Nephron (organoid): ENCODE measurements around the gene BAHCC1.

ENCODE experiments used
- H3K27ac Mint-ChIP-seq, 3 experiments: 2 replicates each; pipeline ENCODE4 v1.8.0; 2020; ENCODE audit warnings: mixed read lengths in 3 of 3, mild to moderate bottlenecking in 2 of 3, moderate library complexity in 1 of 3
- H3K27me3 Mint-ChIP-seq: 2 replicates; pipeline ENCODE4 v1.8.0; 2021; ENCODE audit warnings: low read depth, mild to moderate bottlenecking, moderate library complexity, mixed read lengths
- H3K36me3 Mint-ChIP-seq: 2 replicates; pipeline ENCODE4 v1.8.0; 2020; ENCODE audit warnings: low read depth, mixed read lengths
- H3K4me1 Mint-ChIP-seq: 2 replicates; pipeline ENCODE4 v1.8.0; 2020; ENCODE audit warnings: mixed read lengths
- H3K4me3 Mint-ChIP-seq, 3 experiments: 2 replicates each; pipeline ENCODE4 v1.8.0; 2020; ENCODE audit warnings: mild to moderate bottlenecking in 3 of 3, mixed read lengths in 3 of 3, moderate library complexity in 2 of 3
- H3K9me3 Mint-ChIP-seq: 2 replicates; pipeline ENCODE4 v1.8.0; 2020; ENCODE audit warnings: mixed read lengths
- TF ChIP-seq, protein P1 (sequence below), 3 experiments: fragments of 200-600 bp; sonication (generic); IDR thresholded peaks; one replicate each; pipeline ENCODE4 v1.5.0; 2021; ENCODE audit warnings: antibody characterized with exemption in 3 of 3; ENCODE audit not compliant: unreplicated experiment in 3 of 3

The BAHCC1 gene

GRCh38 chr17:81509207-81509971 lies 114.1 kb downstream of the BAHCC1 start:
- Mint-ChIP-seq H3K4me3 (peak overlapping the region; percentile 100), H3K36me3 (peaks cover 48% of the 10 kb centered on the region), H3K9me3 (peaks cover 5% of the 10 kb centered on the region), H3K27me3 (peaks cover 16% of the 10 kb centered on the region), H3K27ac (peak overlapping the region; percentile 93 to 99 (median 95)), H3K4me1 (peaks cover 18% of the 10 kb centered on the region)
- TF ChIP-seq, protein P1, sequence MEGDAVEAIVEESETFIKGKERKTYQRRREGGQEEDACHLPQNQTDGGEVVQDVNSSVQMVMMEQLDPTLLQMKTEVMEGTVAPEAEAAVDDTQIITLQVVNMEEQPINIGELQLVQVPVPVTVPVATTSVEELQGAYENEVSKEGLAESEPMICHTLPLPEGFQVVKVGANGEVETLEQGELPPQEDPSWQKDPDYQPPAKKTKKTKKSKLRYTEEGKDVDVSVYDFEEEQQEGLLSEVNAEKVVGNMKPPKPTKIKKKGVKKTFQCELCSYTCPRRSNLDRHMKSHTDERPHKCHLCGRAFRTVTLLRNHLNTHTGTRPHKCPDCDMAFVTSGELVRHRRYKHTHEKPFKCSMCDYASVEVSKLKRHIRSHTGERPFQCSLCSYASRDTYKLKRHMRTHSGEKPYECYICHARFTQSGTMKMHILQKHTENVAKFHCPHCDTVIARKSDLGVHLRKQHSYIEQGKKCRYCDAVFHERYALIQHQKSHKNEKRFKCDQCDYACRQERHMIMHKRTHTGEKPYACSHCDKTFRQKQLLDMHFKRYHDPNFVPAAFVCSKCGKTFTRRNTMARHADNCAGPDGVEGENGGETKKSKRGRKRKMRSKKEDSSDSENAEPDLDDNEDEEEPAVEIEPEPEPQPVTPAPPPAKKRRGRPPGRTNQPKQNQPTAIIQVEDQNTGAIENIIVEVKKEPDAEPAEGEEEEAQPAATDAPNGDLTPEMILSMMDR (IDR thresholded peaks at IDR 0.05; ENCODE audit: unreplicated experiment in 3 of 3) = no peak

DNA sequence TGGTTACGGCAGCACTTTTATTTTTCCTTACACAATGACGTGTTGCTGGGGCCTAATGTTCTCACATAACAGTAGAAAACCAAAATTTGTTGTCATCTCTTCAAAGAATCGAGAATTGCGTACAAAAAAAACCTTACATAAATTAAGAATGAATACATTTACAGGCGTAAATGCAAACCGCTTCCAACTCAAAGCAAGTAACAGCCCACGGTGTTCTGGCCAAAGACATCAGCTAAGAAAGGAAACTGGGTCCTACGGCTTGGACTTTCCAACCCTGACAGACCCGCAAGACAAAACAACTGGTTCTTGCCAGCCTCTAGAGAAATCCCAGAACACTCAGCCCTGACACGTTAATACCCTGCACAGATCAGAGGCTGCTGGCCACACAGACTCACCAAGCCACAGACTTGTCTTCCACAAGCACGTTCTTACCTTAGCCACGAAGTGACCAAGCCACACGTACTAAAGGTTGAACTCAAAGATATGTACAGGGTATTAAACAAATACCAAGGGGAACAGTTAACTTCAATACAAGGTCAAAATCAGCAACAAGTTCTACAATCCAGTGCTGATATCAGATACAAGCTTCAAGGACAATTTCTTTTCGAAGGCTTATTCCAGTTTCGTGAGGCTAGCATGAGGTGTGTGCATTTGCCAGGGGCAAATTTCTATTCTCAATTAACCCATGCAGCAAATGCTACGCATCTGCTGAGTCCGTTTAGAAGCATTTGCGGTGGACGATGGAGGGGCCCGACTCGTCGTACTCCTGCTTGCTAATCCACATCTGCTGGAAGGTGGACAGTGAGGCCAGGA lies 114.9 kb downstream of the BAHCC1 start:
- peak overlapping the region; percentile 93 to 99 (median 95) for H3K27ac Mint-ChIP-seq
- peaks cover 19% of the 10 kb centered on the region for H3K4me1 Mint-ChIP-seq
- H3K36me3 Mint-ChIP-seq = peaks cover 48% of the 10 kb centered on the region
- peak overlapping the region; percentile 100 for H3K4me3 Mint-ChIP-seq
- H3K27me3 Mint-ChIP-seq = peaks cover 16% of the 10 kb centered on the region
- TF ChIP-seq, protein P1 (IDR thresholded peaks at IDR 0.05; ENCODE audit: unreplicated experiment in 3 of 3) = no peak
- peaks cover 5% of the 10 kb centered on the region for H3K9me3 Mint-ChIP-seq

DNA sequence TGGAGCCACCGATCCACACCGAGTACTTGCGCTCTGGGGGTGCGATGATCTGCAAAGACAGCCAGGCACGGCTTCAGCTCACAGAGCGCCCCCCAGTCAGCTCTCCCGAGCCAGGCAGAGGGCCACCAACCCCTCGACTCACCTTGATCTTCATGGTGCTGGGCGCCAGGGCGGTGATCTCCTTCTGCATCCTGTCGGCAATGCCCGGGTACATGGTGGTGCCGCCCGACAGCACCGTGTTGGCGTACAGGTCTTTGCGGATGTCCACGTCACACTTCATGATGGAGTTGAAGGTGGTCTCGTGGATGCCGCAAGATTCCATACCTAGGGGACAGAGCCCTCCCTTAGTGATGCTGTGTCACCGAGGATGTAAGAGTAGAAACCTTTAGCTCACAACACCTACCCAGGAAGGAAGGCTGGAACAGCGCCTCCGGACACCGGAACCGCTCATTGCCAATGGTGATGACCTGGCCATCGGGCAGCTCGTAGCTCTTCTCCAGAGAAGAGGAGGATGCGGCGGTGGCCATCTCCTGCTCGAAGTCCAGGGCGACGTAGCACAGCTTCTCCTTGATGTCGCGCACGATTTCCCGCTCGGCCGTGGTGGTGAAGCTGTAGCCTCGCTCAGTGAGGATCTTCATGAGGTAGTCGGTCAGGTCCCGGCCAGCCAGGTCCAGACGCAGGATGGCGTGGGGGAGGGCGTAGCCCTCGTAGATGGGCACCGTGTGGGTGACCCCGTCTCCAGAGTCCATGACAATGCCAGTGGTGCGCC lies 115.7 kb downstream of the BAHCC1 start:
- Mint-ChIP-seq H3K27ac (peak overlapping the region; percentile 93 to 99 (median 95)), H3K9me3 (peaks cover 5% of the 10 kb centered on the region), H3K27me3 (peaks cover 17% of the 10 kb centered on the region), H3K4me1 (peaks cover 23% of the 10 kb centered on the region), H3K36me3 (peaks cover 48% of the 10 kb centered on the region), H3K4me3 (peak overlapping the region; percentile 100)
- TF ChIP-seq, protein P1 (IDR thresholded peaks at IDR 0.05; ENCODE audit: unreplicated experiment in 3 of 3) = no peak

- Mint-ChIP-seq H3K36me3 (peaks cover 48% of the 10 kb centered on the region), H3K4me1 (peaks cover 28% of the 10 kb centered on the region), H3K9me3 (peaks cover 5% of the 10 kb centered on the region), H3K27ac (peak overlapping the region; percentile 93 to 99 (median 95)), H3K27me3 (peaks cover 22% of the 10 kb centered on the region), H3K4me3 (peak overlapping the region; percentile 100)
- TF ChIP-seq, protein P1 (IDR thresholded peaks at IDR 0.05; ENCODE audit: unreplicated experiment in 3 of 3) = no peak
These were observed 116.2 kb downstream of the BAHCC1 start for GRCh38 chr17:81511554-81511803.

DNA sequence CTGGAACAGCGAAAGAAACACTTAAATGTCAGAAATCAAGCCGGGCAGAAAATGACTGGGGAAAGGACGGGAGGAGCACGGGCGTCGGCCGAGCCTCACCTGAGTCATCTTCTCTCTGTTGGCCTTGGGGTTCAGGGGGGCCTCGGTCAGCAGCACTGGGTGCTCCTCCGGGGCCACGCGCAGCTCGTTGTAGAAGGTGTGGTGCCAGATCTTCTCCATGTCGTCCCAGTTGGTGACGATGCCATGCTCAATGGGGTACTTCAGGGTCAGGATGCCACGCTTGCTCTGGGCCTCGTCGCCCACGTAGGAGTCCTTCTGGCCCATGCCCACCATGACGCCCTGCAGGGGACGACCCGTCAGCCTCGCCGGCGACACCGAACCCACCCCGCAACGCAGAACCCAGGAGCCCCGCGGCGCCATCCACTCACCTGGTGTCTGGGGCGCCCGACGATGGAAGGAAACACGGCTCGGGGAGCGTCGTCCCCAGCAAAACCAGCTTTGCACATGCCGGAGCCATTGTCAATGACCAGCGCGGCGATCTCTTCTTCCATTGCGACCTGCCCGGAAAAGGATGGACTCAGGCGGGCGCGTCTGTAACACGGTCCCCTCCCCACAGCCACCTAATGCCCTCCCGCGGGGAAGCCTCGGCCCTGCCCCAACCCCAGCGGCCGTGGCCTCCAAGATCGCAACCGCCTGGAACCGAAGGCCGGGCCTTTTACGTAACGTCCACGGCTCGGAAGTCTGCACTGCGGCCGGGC lies 116.7 kb downstream of the BAHCC1 start:
- Mint-ChIP-seq H3K4me3 (peak overlapping the region; percentile 100), H3K4me1 (peaks cover 31% of the 10 kb centered on the region), H3K27ac (peak overlapping the region; percentile 93 to 99 (median 95)), H3K27me3 (peaks cover 22% of the 10 kb centered on the region), H3K9me3 (peaks cover 5% of the 10 kb centered on the region), H3K36me3 (peaks cover 48% of the 10 kb centered on the region)
- TF ChIP-seq, protein P1 (IDR thresholded peaks at IDR 0.05; ENCODE audit: unreplicated experiment in 3 of 3) = no peak
